PC-3 (cell line): ENCODE measurements around the gene TRIAP1.

Experiments used
- CTCF ChIP-seq: fragments of 300-600 bp; sonication (generic); conservative IDR thresholded peaks from 2 replicates; pipeline ENCODE4 v1.5.1; 2017; ENCODE audit warnings: antibody characterized with exemption, low read depth, mild to moderate bottlenecking, low read length
- EZH2 ChIP-seq: fragments of 300-600 bp; sonication (generic); IDR thresholded peaks from one replicate; pipeline ENCODE4 v1.6.1; 2017; ENCODE audit warnings: antibody characterized with exemption, mild to moderate bottlenecking, low read length; ENCODE audit not compliant: unreplicated experiment
- EZH2phosphoT487 ChIP-seq: fragments of 300-600 bp; sonication (generic); IDR thresholded peaks from 2 replicates; pipeline ENCODE4 v1.6.1; 2018; ENCODE audit warnings: mild to moderate bottlenecking, antibody characterized with exemption, low read length, borderline replicate concordance

GRCh38 chr12:120488057-120488640, 42.0 kb upstream of the TRIAP1 start:
- no peak for TF ChIP-seq CTCF
- TF ChIP-seq EZH2phosphoT487: no peak
- no peak for TF ChIP-seq EZH2
